Raji (cell line): ENCODE data around the gene S100A16.

Experiments used
- POLR2A ChIP-seq: IDR thresholded peaks from 2 replicates; pipeline ENCODE4 v1.6.1; 2011; ENCODE audit warnings: low read depth, low read length, control low read depth; ENCODE audit not compliant: insufficient read depth

Gene S100A16

GRCh38 chr1:153566414-153567371, 46.2 kb downstream of the S100A16 start:
- no peak for TF ChIP-seq POLR2A

GRCh38 chr1:153565529-153566374, 47.2 kb downstream of the S100A16 start, which contains the start of gene S100A2:
Gene S100A2, minus strand, starts transcription at chr1:153565844. Its CDS starts 1,967 bp downstream, at chr1:153563877.
- no peak for TF ChIP-seq POLR2A

- no peak for TF ChIP-seq POLR2A
These were observed 48.9 kb downstream of the S100A16 start for GRCh38 chr1:153563991-153564390.

- no peak for TF ChIP-seq POLR2A
These were observed 49.4 kb downstream of the S100A16 start for GRCh38 chr1:153563483-153563901.

GRCh38 chr1:153561466-153561985, 51.4 kb downstream of the S100A16 start:
- TF ChIP-seq POLR2A = no peak

- no peak for TF ChIP-seq POLR2A
These were observed 52.0 kb downstream of the S100A16 start for GRCh38 chr1:153560771-153561465.

- TF ChIP-seq POLR2A = no peak
These were observed 52.7 kb downstream of the S100A16 start for GRCh38 chr1:153560241-153560640.

- TF ChIP-seq POLR2A = no peak
These were observed 55.1 kb downstream of the S100A16 start for GRCh38 chr1:153557877-153558276.
